ENCODE data around the gene RELT. TPM values are rescaled to one million over a fixed set of nuclear protein-coding genes. Genes with fewer than 3 reads are reported as not detected.

Gene RELT
- total and polyA plus RNA-seq, 2 of the 13 experiments (the other 11 are each of a cell fraction or from before 2014, with no cell fraction given), result 2.5 to 4.7 TPM

GRCh38 chr11:73334384-73335203, 41.6 kb upstream of the RELT start (continued):
- TF ChIP-seq AHDC1 (CRISPR knock-in tag; IDR thresholded peaks at IDR 0.05; ENCODE audit: borderline replicate concordance) (0 out of 2 replicates have a peak, but pooled peaks have one; percentile 25), ATF3 (CRISPR knock-in tag; IDR thresholded peaks at IDR 0.05) (no peak), SP2 (CRISPR knock-in tag; IDR thresholded peaks at IDR 0.05) (no peak), ZNF251 (CRISPR knock-in tag; IDR thresholded peaks at IDR 0.05) (no peak), KIAA2018 (CRISPR knock-in tag; IDR thresholded peaks at IDR 0.05; ENCODE audit: borderline replicate concordance) (no peak), ZNF589 (CRISPR knock-in tag; conservative IDR thresholded peaks at IDR 0.05) (no peak), ZNF225 (CRISPR knock-in tag; IDR thresholded peaks at IDR 0.05) (no peak), SIN3B (IDR thresholded peaks at IDR 0.05; ENCODE audit: low read length) (no peak), ZNF276 (CRISPR knock-in tag; IDR thresholded peaks at IDR 0.05; ENCODE audit: low read depth) (no peak), HNRNPK (IDR thresholded peaks at IDR 0.05; ENCODE audit: low read depth, low read length, poor library complexity, severe bottlenecking) (no peak)
